Peyer's patch (tissue), 4 donors: ENCODE data around the gene MFAP5.

ENCODE experiments used
- POLR2A ChIP-seq, 2 donors: fragments of 450-650 bp; IDR thresholded peaks; one replicate each; pipeline ENCODE4 v1.5.1; 2017; ENCODE audit warnings: antibody characterized with exemption in 2 of 2, mild to moderate bottlenecking in 2 of 2, moderate library complexity in 2 of 2
- TF ChIP-seq, protein P1 (sequence below), 6 experiments: fragments of 450-650 bp in 4 of 6; fragments of 200-600 bp in 2 of 6; sonication (generic) in 1 of 6; IDR thresholded peaks; one replicate each; pipeline ENCODE4 v1.5.1; 2017 to 2019; ENCODE audit warnings: antibody characterized with exemption in 6 of 6, mild to moderate bottlenecking in 3 of 6, moderate library complexity in 1 of 6

DNA sequence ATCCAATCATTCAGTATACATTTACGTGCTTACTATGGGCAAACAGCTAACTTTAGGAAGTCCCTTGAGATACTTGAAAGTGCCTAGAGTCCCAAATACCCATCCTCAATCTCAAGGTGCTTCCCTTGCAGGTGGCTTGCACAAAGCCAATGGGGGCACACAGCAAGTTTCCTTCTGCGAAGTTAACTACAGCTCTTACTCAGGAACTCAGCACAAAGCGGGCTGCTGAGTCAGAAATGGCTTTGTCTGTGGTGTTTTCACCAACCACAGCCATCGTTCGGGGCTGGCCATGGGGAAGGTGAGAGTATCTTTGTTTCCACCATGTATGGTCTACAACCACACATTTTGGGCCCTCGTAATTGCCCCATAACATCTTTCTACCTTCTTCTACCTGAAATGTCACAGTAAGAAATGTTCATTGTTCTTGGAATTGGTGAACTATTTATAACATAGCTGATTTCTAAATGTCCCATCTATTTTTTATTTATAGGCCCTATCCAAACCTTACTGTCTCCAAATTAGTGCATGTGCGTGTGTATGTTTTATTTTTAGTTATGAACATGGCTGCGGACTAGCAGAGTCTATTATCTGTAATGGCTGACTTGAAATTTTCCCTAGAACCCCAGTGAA is 13.9 kb downstream of the MFAP5 start:
- TF ChIP-seq, protein P1, sequence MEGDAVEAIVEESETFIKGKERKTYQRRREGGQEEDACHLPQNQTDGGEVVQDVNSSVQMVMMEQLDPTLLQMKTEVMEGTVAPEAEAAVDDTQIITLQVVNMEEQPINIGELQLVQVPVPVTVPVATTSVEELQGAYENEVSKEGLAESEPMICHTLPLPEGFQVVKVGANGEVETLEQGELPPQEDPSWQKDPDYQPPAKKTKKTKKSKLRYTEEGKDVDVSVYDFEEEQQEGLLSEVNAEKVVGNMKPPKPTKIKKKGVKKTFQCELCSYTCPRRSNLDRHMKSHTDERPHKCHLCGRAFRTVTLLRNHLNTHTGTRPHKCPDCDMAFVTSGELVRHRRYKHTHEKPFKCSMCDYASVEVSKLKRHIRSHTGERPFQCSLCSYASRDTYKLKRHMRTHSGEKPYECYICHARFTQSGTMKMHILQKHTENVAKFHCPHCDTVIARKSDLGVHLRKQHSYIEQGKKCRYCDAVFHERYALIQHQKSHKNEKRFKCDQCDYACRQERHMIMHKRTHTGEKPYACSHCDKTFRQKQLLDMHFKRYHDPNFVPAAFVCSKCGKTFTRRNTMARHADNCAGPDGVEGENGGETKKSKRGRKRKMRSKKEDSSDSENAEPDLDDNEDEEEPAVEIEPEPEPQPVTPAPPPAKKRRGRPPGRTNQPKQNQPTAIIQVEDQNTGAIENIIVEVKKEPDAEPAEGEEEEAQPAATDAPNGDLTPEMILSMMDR (IDR thresholded peaks at IDR 0.05) = no peak
- no peak for TF ChIP-seq POLR2A (IDR thresholded peaks at IDR 0.05)
